ENCODE measurements around the gene SLC35B4.

- TF ChIP-seq EZH2phosphoT487 (IDR thresholded peaks at IDR 0.05; ENCODE audit: low read depth) = no peak
- TF ChIP-seq CTCF (IDR thresholded peaks at IDR 0.05; ENCODE audit: low read depth, low read length) = no peak
Observed at GRCh38 chr7:134355004-134355525, 38.3 kb upstream of the SLC35B4 start.

Data from OCI-LY3 (cell line).